ENCODE measurements around the gene PAX8. TPM values are rescaled to one million over a fixed set of nuclear protein-coding genes. Genes with fewer than 3 reads are reported as not detected.
A peak's percentile ranks its signal among the peaks of the same experiment; 100 is the strongest.

Gene PAX8
- total RNA-seq, 1 experiment from 2014 or later: 2.4 TPM

GRCh38 chr2:113284476-113284875 lies 5.8 kb upstream of the PAX8 start:
- BruUV-seq (replicated peaks): no TSS peak
- DNase-seq (ENCODE audit: unreplicated experiment): peak; percentile 47
- Mint-ChIP-seq H3K36me3 (ENCODE audit: insufficient read depth, unreplicated experiment) (no peaks in the 10 kb centered on the region), H3K4me3 (ENCODE audit: unreplicated experiment) (no peak overlapping the region), H3K9me3 (ENCODE audit: unreplicated experiment) (no peaks in the 10 kb centered on the region), H3K27ac (ENCODE audit: low read depth, unreplicated experiment) (peak overlapping the region; percentile 84), H3K27me3 (ENCODE audit: insufficient read depth, unreplicated experiment) (no peaks in the 10 kb centered on the region), H3K4me1 (ENCODE audit: insufficient read depth, unreplicated experiment) (peaks cover 42% of the 10 kb centered on the region)
- intact Hi-C loops (cut with micrococcal nuclease): loop anchor here (2.0 kb wide), 1 partner anchor 44 kb away; no protein-coding TSS in a partner anchor
- CTCF ChIA-PET: interaction anchor here (0.6 to 2.0 kb wide), 9 partner anchors 29 to 146 kb away, joined by 3 to 7 read pairs (median 4); no protein-coding TSS in a partner anchor
- POLR2A ChIA-PET: interaction anchor here (0.8 to 1.2 kb wide), 5 partner anchors 21 to 45 kb away, joined by 3 to 10 read pairs (median 6); no protein-coding TSS in a partner anchor
- TF ChIP-seq CTCF (IDR thresholded peaks at IDR 0.05; ENCODE audit: unreplicated experiment): no peak

- Mint-ChIP-seq H3K4me3 (ENCODE audit: unreplicated experiment) (peak overlapping the region; percentile 12), H3K27ac (ENCODE audit: low read depth, unreplicated experiment) (peak overlapping the region; percentile 84), H3K27me3 (ENCODE audit: insufficient read depth, unreplicated experiment) (no peaks in the 10 kb centered on the region), H3K9me3 (ENCODE audit: unreplicated experiment) (no peaks in the 10 kb centered on the region), H3K4me1 (ENCODE audit: insufficient read depth, unreplicated experiment) (peaks cover 42% of the 10 kb centered on the region), H3K36me3 (ENCODE audit: insufficient read depth, unreplicated experiment) (no peaks in the 10 kb centered on the region)
- DNase-seq (ENCODE audit: unreplicated experiment): peak; percentile 89
- no peak for TF ChIP-seq CTCF (IDR thresholded peaks at IDR 0.05; ENCODE audit: unreplicated experiment)
- no TSS peak for BruUV-seq (replicated peaks)
- POLR2A ChIA-PET: interaction anchor here (0.6 to 1.2 kb wide), 11 partner anchors 22 to 1337 kb away, joined by 3 to 10 read pairs (median 4); no protein-coding TSS in a partner anchor
- CTCF ChIA-PET: interaction anchor here (0.6 to 2.0 kb wide), 17 partner anchors 19 to 166 kb away, joined by 3 to 9 read pairs (median 4); no protein-coding TSS in a partner anchor
- intact Hi-C loops (cut with micrococcal nuclease): loop anchor here (1.0 to 2.0 kb wide), 4 partner anchors 35 to 73 kb away; no protein-coding TSS in a partner anchor
Observed at GRCh38 chr2:113283704-113284284, 5.1 kb upstream of the PAX8 start.

- Mint-ChIP-seq H3K4me1 (ENCODE audit: insufficient read depth, unreplicated experiment) (peaks cover 42% of the 10 kb centered on the region), H3K9me3 (ENCODE audit: unreplicated experiment) (no peaks in the 10 kb centered on the region), H3K4me3 (ENCODE audit: unreplicated experiment) (peak overlapping the region; percentile 33), H3K27me3 (ENCODE audit: insufficient read depth, unreplicated experiment) (no peaks in the 10 kb centered on the region), H3K36me3 (ENCODE audit: insufficient read depth, unreplicated experiment) (no peaks in the 10 kb centered on the region), H3K27ac (ENCODE audit: low read depth, unreplicated experiment) (peak overlapping the region; percentile 84)
- ChIA-PET POLR2A (interaction anchor here (0.6 to 1.3 kb wide), 11 partner anchors 27 to 1337 kb away, joined by 3 to 10 read pairs (median 3); no protein-coding TSS in a partner anchor), CTCF (interaction anchor here (0.6 to 2.0 kb wide), 18 partner anchors 12 to 165 kb away, joined by 3 to 9 read pairs (median 4); no protein-coding TSS in a partner anchor)
- no peak for TF ChIP-seq CTCF (IDR thresholded peaks at IDR 0.05; ENCODE audit: unreplicated experiment)
- intact Hi-C loops (cut with micrococcal nuclease): loop anchor here (1.0 to 2.0 kb wide), 3 partner anchors 34 to 72 kb away; no protein-coding TSS in a partner anchor
- no TSS peak for BruUV-seq (replicated peaks)
- peak; percentile 78 for DNase-seq (ENCODE audit: unreplicated experiment)
Observed at GRCh38 chr2:113282747-113283533, 4.2 kb upstream of the PAX8 start.
